SH-SY5Y (cell line): ENCODE results near the gene NTM.

ENCODE experiments used
- GATA2 ChIP-seq: IDR thresholded peaks from 2 replicates; pipeline ENCODE4 v1.6.1; 2011; ENCODE audit warnings: mild to moderate bottlenecking, low read depth, low read length
- GATA3 ChIP-seq: IDR thresholded peaks from 2 replicates; pipeline ENCODE4 v1.6.1; 2011; ENCODE audit warnings: low read depth, mild to moderate bottlenecking, low read length, moderate library complexity

Gene NTM

DNA sequence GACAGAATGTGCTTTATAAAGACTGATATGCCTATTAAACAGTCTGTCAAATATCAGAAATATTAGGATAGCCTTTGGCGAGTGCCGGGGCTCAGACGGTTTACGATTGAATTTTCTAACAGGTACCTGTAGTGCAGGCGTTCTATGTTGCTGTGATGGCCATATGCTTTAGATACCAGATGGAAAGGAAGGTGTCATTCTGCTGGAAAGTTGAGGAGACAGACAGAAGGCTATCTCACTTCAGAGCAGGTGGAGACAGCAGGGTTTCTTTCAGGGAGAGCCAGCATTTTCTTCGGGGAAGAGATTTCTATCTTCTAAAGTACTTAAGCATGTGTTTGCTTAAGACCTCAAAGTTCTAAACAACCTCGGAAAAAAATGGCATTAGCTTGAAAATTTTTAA is 415.4 kb downstream of the NTM start:
- TF ChIP-seq GATA2 (no peak), GATA3 (no peak)

GRCh38 chr11:131787119-131787518 is 416.7 kb downstream of the NTM start:
- TF ChIP-seq GATA3 (no peak), GATA2 (no peak)

DNA sequence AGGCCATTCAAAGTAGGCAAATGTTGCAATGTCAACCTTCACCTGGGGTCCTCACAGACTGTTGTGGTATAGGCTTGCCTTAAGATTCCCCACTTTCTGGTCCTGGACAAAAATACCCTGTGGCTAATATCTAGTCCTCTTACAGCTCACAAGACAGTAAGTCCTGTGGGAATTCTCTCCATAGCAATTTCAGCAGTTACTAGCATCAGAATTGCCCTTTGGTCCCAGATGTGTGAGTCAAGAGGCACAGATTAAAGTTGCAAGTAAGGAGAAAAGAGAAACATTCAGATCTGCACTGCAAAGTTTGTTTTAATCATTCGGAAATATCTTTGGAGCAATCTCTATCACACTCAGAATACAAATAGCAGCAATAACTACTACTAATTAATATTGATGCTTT is 420.2 kb downstream of the NTM start:
- TF ChIP-seq GATA3 (no peak), GATA2 (no peak)

DNA sequence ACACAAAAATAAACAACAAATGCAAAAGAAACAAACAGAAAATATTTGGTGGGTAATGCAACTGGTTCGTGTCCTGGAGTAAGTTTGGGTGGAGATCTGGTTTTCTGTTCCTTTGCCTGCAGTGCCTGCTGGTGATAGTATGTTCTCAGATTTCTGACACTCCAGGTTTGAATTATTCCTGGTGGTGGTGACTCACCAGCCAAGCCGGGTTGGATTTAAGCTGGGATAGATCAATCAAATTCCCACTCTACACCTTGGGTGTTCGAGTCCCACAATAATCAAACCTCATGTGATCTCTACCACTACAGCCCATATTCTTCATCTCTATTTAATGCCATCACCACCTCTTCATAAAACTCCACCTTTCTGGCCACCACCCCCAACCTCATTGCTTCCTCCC is 421.8 kb downstream of the NTM start:
- TF ChIP-seq GATA2 (no peak), GATA3 (no peak)

DNA sequence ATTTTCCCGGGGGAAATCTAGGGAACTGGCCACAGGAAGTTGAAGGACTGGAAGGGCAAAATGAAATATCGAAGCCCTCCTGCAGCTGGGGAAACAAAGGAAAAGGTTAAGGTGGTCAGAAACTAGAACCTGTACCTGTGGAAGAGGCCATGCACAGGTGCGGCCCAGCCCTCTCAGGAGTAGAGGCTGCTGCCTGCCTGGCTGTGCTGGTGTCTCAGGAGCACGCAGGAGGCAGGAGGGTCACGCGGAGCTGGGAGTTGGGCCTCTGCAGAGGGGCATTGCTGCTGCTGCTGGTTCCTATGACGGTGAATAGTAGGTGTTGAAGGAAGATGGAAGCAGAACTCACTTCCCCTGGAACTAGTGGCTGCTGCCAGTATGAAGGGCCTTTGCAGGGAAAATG is 425.7 kb downstream of the NTM start:
- TF ChIP-seq GATA2 (no peak), GATA3 (no peak)

- no peak for TF ChIP-seq GATA3
- TF ChIP-seq GATA2, result no peak
Observed at GRCh38 chr11:131796541-131796940, 426.1 kb downstream of the NTM start.

DNA sequence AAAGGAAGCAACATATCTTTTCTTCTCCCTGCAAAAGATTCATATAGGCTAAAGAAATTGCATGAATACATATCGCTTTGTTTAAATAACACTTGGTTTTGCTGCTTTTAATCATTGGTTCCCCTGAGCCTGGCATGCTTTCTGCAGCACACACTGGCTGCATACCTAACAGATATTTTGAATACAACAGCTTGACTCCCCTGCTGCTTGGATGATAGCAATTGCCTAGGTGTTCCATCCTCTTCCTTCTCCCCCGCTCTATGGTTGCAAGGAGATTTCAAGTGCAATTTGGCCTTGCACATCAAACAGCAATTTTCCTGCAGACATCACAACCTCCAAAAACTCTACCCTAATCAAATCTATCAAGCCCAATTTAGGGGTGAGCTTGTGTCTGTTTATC is 430.0 kb downstream of the NTM start:
- TF ChIP-seq GATA3 (no peak), GATA2 (no peak)

- no peak for TF ChIP-seq GATA3
- TF ChIP-seq GATA2, result no peak
Observed at GRCh38 chr11:131802440-131803115, 432.2 kb downstream of the NTM start.

GRCh38 chr11:131807876-131808275 is 437.5 kb downstream of the NTM start:
- no peak for TF ChIP-seq GATA2
- no peak for TF ChIP-seq GATA3

- TF ChIP-seq GATA3 (no peak), GATA2 (no peak)
Observed at GRCh38 chr11:131808470-131808869, 438.1 kb downstream of the NTM start.

- TF ChIP-seq GATA2 (no peak), GATA3 (no peak)
Observed at GRCh38 chr11:131809203-131809918, 438.9 kb downstream of the NTM start.

DNA sequence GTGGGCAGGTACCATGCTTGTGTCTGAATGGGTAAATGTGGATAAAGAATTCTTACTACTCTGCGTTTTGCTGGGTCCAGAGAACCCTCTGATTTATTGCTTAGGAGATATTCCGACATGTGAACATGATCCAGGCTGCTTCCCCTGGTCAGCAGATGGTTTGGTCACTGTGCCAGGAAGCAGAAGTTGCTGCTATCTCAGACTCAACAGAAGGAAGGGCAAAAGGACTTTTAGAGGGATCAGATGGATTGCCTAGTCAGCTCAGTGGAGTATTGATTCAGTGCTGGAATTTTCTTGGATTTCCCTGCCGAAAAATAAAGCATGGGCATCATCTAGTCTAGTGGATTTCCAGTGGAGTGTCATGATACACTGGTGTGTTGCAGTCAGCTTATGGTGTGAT is 440.1 kb downstream of the NTM start:
- TF ChIP-seq GATA3 (no peak), GATA2 (no peak)

- TF ChIP-seq GATA2, result no peak
- no peak for TF ChIP-seq GATA3
Observed at GRCh38 chr11:131811383-131811782, 441.0 kb downstream of the NTM start.

DNA sequence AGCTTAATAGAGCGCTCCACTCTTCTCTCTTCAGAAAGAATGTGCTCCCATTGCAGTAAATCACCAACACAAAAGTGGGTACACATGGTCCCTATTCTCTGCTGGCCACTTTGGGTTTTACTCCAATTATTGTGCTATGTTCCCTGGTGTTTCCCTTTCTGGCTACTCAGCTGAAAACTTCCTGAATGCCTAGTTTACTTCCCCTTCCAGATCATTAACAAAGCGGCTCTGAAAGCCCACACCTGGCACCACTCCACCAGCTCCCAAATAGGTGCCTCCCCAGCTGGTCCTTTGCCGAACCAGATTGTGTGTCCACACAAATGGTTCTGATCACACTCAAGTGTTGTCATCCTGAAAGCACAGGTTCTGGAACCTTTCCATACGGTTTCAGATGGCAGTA is 443.7 kb downstream of the NTM start:
- TF ChIP-seq GATA2, result no peak
- no peak for TF ChIP-seq GATA3

DNA sequence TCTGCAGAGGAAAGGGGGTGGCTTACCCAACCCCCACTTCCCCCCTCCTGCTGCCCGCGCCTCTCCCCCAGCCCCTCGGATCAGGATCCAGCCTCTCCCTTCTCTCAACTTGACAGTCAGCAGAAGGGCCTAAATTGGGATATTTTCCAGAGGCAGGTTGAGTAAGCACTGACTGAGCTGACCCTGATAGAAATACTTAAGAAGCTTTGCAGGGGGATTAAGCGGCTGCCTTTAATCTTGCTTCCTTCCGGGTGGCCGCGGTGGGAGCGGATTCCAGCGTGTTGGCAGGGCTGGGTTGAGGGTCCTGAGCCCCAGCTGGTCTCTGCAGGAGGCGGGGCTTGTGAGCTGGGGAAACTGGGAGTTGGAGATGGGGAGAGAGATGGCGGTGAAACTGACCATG is 445.2 kb downstream of the NTM start:
- no peak for TF ChIP-seq GATA3
- no peak for TF ChIP-seq GATA2

DNA sequence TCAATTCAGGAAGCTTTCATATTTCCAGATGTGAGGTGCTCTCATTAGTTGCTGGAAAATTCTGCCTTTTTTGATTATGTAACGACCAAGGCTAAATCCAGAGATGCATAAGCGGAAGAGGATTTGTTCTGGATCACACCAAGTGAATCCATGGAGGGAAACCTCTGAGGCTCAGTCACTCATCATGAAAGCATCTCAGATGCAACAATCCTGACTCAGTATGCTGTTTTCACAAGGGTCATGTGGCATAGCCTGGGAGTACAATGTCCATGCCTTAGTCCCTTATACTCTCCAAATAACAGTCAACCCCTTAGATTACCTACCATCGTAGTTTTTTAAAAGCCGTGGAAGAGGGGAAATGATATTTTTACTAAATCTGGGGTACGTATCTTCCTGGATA is 445.6 kb downstream of the NTM start:
- TF ChIP-seq GATA3 (no peak), GATA2 (no peak)
